ENCODE measurements around the gene PALMD.

The PALMD gene

GRCh38 chr1:99635664-99636063, 10.2 kb upstream of the PALMD start:
- no peak for DNase-seq

DNA sequence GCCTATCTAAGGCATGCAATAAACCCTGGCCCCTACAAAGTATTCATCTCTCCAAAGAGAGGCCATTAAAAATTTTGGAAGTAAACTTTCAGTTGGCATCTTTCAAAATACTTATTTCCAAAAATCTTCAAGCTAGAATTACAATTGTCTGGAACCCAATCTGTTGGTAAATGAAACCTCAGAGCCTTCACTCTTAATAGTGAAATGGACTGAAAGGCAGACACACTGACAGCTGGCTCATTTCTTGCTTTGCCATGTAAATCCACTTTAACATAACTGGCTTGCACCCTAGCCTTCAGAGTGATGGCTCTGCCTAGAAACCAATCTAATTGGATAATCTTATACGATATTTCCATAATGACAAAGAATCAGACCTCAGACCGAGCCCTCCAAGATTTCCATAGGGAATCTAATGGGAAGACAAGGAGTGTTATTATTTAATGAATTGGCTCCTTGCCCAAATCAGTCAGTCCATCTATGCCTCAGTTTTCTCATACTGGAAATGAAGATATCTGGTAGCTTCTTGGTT, 9.2 kb upstream of the PALMD start:
- DNase-seq, result no peak

- DNase-seq, result no peak
Measured at GRCh38 chr1:99638853-99639252, 7.1 kb upstream of the PALMD start.

- no peak for DNase-seq
Measured at GRCh38 chr1:99639408-99639807, 6.5 kb upstream of the PALMD start.

- no peak for DNase-seq
Measured at GRCh38 chr1:99639945-99640344, 6.0 kb upstream of the PALMD start.

- DNase-seq, result no peak
Measured at GRCh38 chr1:99640672-99641071, 5.2 kb upstream of the PALMD start.

GRCh38 chr1:99641558-99641957, 4.4 kb upstream of the PALMD start:
- no peak for DNase-seq

- DNase-seq, result no peak
Measured at GRCh38 chr1:99642053-99642452, 3.9 kb upstream of the PALMD start.

DNA sequence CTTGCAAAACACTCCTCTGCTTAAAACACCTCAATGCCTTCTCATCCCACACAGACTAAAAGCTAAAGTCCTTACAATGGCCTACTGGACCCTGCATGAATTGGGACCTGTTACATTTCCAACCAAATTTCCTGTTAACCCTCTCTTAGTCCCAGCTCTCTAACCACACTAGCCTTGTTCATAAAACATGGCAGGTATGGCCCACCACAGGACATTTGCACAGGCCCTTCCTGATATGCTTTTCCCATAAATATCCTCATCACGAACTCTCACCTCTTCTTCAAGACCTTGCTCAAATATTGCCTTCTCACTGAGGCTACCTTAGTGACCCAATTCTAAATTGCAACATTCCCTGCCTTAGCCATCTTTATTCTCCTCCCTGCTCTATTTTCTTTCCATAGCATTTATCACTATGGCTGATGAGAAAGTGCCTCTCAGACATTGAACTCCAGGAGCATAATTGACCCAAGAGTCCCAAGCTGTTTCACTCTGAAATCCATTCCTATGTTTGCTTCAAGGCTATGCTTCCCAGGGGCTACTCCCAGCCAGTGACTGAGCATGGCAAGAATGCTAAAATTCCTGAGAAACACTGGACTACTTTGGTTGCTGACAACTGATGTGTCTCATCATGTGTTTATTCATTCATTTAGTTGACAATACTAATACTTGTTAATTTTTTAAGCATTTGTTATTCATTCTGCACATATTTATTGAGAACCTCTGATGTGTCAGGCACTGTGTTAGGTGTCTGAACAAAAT, 2.7 kb upstream of the PALMD start:
- DNase-seq, result no peak

- no peak for DNase-seq
Measured at GRCh38 chr1:99644279-99645004, 1.5 kb upstream of the PALMD start.

DNA sequence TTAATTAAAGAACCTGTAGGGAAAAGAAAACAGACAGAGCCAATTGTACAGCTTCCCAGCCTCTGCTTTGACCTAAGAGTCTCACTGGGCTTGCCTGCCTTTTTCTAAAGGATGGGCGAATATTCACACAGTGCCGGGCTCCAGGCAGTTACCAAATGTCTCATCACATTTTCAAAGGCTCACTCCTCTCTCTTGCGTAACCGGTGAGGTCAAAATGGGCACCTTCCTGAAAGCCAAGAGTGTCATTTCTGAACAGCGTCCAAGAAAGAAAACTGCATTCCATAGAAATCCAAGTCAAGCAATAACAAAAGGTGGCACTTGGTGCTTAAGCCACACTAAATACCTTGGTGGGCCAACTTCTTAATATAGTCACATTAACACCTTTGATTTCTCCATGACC, 710 bp upstream of the PALMD start:
- no peak for DNase-seq

GRCh38 chr1:99646868-99647267, 955 bp downstream of the PALMD start:
- DNase-seq, result no peak

- DNase-seq, result peak in 1 of 2 experiments; percentile 27
Measured at GRCh38 chr1:99647490-99647889, 1.6 kb downstream of the PALMD start.

GRCh38 chr1:99648107-99648506, 2.2 kb downstream of the PALMD start:
- peak in 1 of 2 experiments; percentile 13 for DNase-seq

DNA sequence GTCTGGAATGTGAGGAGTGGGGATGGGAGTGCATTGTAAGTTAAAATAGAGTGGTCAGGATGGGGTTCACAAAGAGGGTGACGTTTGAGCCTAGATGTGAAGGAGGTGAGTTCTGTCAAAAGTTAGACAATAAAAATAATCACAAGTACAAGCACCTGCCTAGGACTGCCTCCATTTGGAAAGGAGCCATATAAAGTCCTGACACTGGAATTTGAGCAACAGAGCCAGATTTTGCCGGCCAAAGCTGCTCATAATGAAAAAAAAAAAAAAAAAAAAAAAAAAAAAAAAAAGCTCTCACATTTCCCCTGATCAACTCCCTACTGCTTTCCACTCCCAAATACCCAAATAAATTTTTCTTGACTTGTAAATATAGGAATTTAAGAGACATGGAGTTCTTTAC, 4.1 kb downstream of the PALMD start:
- no peak for DNase-seq

DNA sequence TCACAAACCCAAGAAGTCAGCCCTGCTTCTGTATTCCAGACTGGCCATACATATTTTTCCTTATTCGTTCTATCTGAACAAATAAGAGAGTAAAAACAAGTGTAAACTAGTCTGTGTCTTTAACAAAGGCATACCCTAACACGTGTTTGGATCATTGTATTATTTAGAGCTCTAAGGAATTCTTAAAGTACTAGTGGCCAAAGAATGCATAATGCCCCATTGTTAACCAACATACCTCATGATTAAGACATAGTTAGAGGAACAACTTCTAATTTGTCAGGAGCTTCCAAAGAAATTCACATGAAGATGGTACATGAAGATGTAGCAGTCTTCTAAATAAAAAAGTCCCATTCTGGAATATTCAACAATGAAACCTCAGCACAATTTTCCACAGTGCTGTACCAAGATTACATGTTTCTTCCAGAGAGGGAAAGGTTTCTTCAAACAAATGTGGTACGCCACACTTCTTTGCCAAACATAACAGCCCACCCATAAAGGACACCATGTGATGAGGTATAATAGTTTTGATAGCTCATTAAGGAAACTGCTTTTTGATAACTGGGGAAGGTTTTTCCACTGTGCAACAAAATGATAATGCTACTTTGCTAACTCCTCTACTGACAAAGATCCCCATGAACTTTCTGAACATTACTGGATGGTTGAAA, 5.0 kb downstream of the PALMD start:
- no peak for DNase-seq

DNA sequence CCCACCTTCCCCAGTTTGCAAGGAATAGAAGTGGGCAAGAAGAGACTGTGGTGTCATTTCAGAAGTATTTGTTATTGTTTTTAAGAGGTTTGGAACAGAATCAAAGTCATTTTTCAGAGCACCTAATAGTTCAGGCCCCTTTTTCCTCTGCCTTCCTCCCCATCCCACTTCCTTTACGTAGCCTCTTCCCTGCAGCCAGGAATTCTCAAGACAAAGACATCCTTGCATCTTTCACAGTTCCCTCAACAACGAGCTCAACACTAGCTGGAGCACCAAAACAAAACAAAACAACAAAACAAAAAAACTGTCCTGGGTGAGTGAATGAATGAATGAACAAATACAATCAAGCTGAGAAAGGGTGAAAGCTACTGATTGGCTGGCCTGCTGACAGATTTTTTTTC, 7.0 kb downstream of the PALMD start:
- DNase-seq, result no peak

DNA sequence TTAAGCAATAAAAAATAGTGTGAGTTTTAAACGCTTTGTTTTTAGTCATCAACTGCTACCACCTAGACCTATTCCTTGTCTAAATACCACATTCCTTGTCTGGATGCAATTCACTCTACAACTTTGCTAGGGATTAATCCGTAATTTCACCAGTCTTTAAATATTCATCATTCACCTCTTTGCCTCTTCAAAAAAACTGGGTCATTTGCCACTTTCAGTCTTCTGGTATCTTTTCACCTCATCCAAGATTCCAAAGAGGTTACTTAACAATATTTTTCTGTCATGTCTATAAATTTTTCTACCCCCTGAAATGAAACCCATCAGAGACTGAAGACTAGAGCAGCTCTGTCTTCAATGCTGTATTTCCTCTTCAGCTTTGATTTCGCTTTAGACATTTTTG, 9.5 kb downstream of the PALMD start:
- no peak for DNase-seq

DNA sequence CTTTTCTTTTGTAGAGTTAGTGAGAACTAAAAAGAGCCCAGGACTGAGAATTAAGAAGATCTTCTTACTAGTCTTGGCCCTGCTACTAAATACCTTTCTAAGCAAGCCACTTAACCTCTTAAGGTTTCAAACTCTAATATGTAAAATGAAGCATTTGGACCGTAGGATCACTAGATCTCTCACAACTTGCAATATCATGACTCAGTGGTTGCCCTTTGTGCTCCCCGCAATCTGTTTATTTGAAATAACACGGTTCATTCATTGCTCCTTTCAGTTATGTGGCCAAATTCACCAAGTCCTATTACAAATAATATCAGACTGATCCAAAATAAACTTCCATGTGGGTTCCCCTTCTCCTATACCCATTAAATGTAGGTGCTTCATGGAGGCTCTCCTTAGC, 10.8 kb downstream of the PALMD start:
- DNase-seq, result no peak

DNA sequence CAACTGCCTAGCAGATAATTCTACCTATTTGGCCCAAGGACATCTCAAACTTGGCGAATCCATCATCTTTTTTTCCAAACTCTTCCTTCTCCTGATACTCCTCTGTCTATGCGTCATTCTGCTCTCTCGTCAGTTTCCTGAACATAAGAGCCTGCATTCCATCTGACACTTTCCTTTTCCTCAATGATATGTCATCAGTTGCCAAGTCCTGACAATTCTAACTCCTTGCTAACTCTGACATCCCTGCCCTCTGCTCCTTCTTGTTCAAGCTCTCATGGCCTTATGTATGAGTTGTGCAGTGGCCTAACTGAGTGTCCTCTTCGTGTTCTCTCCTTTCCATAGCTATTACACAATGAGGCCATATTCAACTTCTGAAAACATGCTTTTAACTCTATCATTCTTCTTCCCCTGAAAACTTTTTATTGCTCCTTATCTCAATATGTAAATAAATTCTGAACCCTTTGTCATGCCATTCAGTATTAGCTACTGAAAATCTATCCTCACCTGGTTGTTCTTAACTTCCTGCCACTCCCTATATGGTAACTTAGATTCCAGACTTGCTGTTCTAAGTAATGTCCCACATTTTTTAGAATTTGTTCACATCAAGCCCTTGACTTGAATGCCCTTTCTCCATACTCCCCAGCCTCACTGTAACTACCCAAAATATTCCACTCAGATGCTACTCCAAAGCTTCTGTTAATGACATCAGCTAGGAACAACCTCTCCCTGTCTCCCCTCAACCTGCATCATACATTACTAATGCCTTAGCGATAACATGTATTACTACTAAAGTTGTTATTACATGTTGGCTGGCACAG, 11.5 kb downstream of the PALMD start:
- no peak for DNase-seq

GRCh38 chr1:99658031-99658290, 12.0 kb downstream of the PALMD start:
- DNase-seq, result no peak

GRCh38 chr1:99659755-99660210, 13.9 kb downstream of the PALMD start:
- no peak for DNase-seq

GRCh38 chr1:99660496-99660895, 14.6 kb downstream of the PALMD start:
- DNase-seq, result no peak
